HFFc6 (cell line): ENCODE data around the gene AFF2. TPM values are rescaled to one million over a fixed set of nuclear protein-coding genes. Genes with fewer than 3 reads are reported as not detected.

Experiments
- DNase-seq: peaks from one replicate; pipeline ENCODE4 v3.0.0-alpha.2; 2018
- H3K27ac Mint-ChIP-seq: 2 replicates; pipeline ENCODE4 v1.8.0; 2020; ENCODE audit warnings: mild to moderate bottlenecking, mixed read lengths
- H3K27me3 Mint-ChIP-seq: 2 replicates; pipeline ENCODE4 v1.8.0; 2021; ENCODE audit warnings: mild to moderate bottlenecking, moderate library complexity, mixed read lengths; ENCODE audit not compliant: insufficient read depth
- H3K36me3 Mint-ChIP-seq: 2 replicates; pipeline ENCODE4 v1.8.0; 2021; ENCODE audit warnings: low read depth, mixed read lengths
- H3K4me1 Mint-ChIP-seq: 2 replicates; pipeline ENCODE4 v1.8.0; 2020; ENCODE audit warnings: low read depth, mixed read lengths
- H3K4me3 Mint-ChIP-seq: 2 replicates; pipeline ENCODE4 v1.8.0; 2020; ENCODE audit warnings: mild to moderate bottlenecking, moderate library complexity, mixed read lengths
- H3K9me3 Mint-ChIP-seq: 2 replicates; pipeline ENCODE4 v1.8.0; 2020; ENCODE audit warnings: mild to moderate bottlenecking, mixed read lengths
- CTCF ChIP-seq: fragments of 200-600 bp; sonication (generic); IDR thresholded peaks from 2 replicates; pipeline ENCODE4 v1.5.0; 2021; ENCODE audit warnings: antibody characterized with exemption, mild to moderate bottlenecking
- total RNA-seq, 6 experiments: library from RNA; stranded (reverse); fragmentation: NEBNext Ultra II Directional; extraction: Animal tissue kit (Norgen Biotek cat#: 25700); gene quantifications; 2 replicates in 1 of 6; 3 replicates in 5 of 6; pipeline ENCODE4 v1.2.3, GENCODE V29; 2021

Gene AFF2
- total RNA-seq, 6 experiments from 2014 or later, result not detected

- H3K9me3 Mint-ChIP-seq, result 0 out of 2 replicates have a peak, but pooled peaks cover 5% of the 10 kb centered on the region
- H3K4me3 Mint-ChIP-seq, result no peak overlapping the region
- H3K27ac Mint-ChIP-seq, result no peak overlapping the region
- no peaks in the 10 kb centered on the region for H3K36me3 Mint-ChIP-seq
- no peak for TF ChIP-seq CTCF
- no peaks in the 10 kb centered on the region for H3K4me1 Mint-ChIP-seq
- no peak for DNase-seq
- no peaks in the 10 kb centered on the region for H3K27me3 Mint-ChIP-seq
Measured at GRCh38 chrX:149045645-149046210, 545.3 kb downstream of the AFF2 start.
